ENCODE data around the gene TMEM200A. TPM values are rescaled to one million over a fixed set of nuclear protein-coding genes. Genes with fewer than 3 reads are reported as not detected.

Gene TMEM200A
- total RNA-seq, 1 experiment from 2014 or later = not detected

GRCh38 chr6:130423044-130423443, 57.2 kb downstream of the TMEM200A start:
- ChIA-PET CTCF (no interaction called here), POLR2A (ENCODE audit: unreplicated experiment) (no interaction called here)
- H2AFZ ChIP-seq = no peak overlapping the region
- no peak overlapping the region for H3K4me2 ChIP-seq
- no peaks in the 10 kb centered on the region for H3K27me3 ChIP-seq (ENCODE audit: insufficient read depth, low read depth)
- H3K36me3 ChIP-seq (ENCODE audit: low read depth) = no peaks in the 10 kb centered on the region
- no peak for TF ChIP-seq EZH2 (IDR thresholded peaks at IDR 0.05; ENCODE audit: low read depth)
- no peak for TF ChIP-seq CTCF (conservative IDR thresholded peaks at IDR 0.05)
- BruUV-seq (replicated peaks) = no TSS peak
- H3K9me2 ChIP-seq (ENCODE audit: insufficient read depth) = no peaks in the 10 kb centered on the region; the same call in 1 of the 2 replicates
- no peak for DNase-seq
- H3K79me2 ChIP-seq (ENCODE audit: low read depth) = no peaks in the 10 kb centered on the region
- H4K20me1 ChIP-seq (ENCODE audit: insufficient read depth) = no peaks in the 10 kb centered on the region
- H3K4me1 ChIP-seq (replicated peaks; ENCODE audit: insufficient read depth) = no peaks in the 10 kb centered on the region
- no peaks in the 10 kb centered on the region for H3K9me3 ChIP-seq (ENCODE audit: insufficient read depth, low read depth)
- intact Hi-C loops (cut with micrococcal nuclease; ENCODE audit: unreplicated experiment) = no loop called here
- no peak overlapping the region for H3K4me3 ChIP-seq
- H3F3A ChIP-seq (ENCODE audit: insufficient read depth, low read depth) = no peaks in the 10 kb centered on the region
- no peak overlapping the region for H3K27ac ChIP-seq

- intact Hi-C loops (cut with micrococcal nuclease; ENCODE audit: unreplicated experiment) = no loop called here
- TF ChIP-seq CTCF (conservative IDR thresholded peaks at IDR 0.05) = no peak
- no peak for TF ChIP-seq EZH2 (IDR thresholded peaks at IDR 0.05; ENCODE audit: low read depth)
- Histone ChIP-seq H3K9me2 (ENCODE audit: insufficient read depth) (no peaks in the 10 kb centered on the region; the same call in 1 of the 2 replicates), H3K4me3 (no peak overlapping the region), H2AFZ (no peak overlapping the region), H3F3A (ENCODE audit: insufficient read depth, low read depth) (no peaks in the 10 kb centered on the region), H3K27me3 (ENCODE audit: insufficient read depth, low read depth) (no peaks in the 10 kb centered on the region), H3K4me2 (no peak overlapping the region), H3K79me2 (ENCODE audit: low read depth) (no peaks in the 10 kb centered on the region), H3K36me3 (ENCODE audit: low read depth) (no peaks in the 10 kb centered on the region), H3K4me1 (replicated peaks; ENCODE audit: insufficient read depth) (no peaks in the 10 kb centered on the region), H3K27ac (no peak overlapping the region), H4K20me1 (ENCODE audit: insufficient read depth) (no peaks in the 10 kb centered on the region), H3K9me3 (ENCODE audit: insufficient read depth, low read depth) (no peaks in the 10 kb centered on the region)
- DNase-seq = no peak
- POLR2A ChIA-PET (ENCODE audit: unreplicated experiment) = no interaction called here
- BruUV-seq (replicated peaks) = no TSS peak
- CTCF ChIA-PET = no interaction called here
Measured at GRCh38 chr6:130424710-130425109, 58.9 kb downstream of the TMEM200A start.

- no peak for DNase-seq
- TF ChIP-seq EZH2 (IDR thresholded peaks at IDR 0.05; ENCODE audit: low read depth) = no peak
- TF ChIP-seq CTCF (conservative IDR thresholded peaks at IDR 0.05) = no peak
- Histone ChIP-seq H3K4me3 (no peak overlapping the region), H3K79me2 (ENCODE audit: low read depth) (no peaks in the 10 kb centered on the region), H3F3A (ENCODE audit: insufficient read depth, low read depth) (no peaks in the 10 kb centered on the region), H3K36me3 (ENCODE audit: low read depth) (no peaks in the 10 kb centered on the region), H3K27me3 (ENCODE audit: insufficient read depth, low read depth) (no peaks in the 10 kb centered on the region), H3K4me1 (replicated peaks; ENCODE audit: insufficient read depth) (no peaks in the 10 kb centered on the region), H3K27ac (no peak overlapping the region), H2AFZ (no peak overlapping the region), H3K4me2 (no peak overlapping the region), H3K9me3 (ENCODE audit: insufficient read depth, low read depth) (no peaks in the 10 kb centered on the region), H3K9me2 (ENCODE audit: insufficient read depth) (no peaks in the 10 kb centered on the region), H4K20me1 (ENCODE audit: insufficient read depth) (no peaks in the 10 kb centered on the region)
- CTCF ChIA-PET = no interaction called here
- BruUV-seq (replicated peaks) = no TSS peak
- POLR2A ChIA-PET (ENCODE audit: unreplicated experiment) = no interaction called here
- intact Hi-C loops (cut with micrococcal nuclease; ENCODE audit: unreplicated experiment) = no loop called here
Measured at GRCh38 chr6:130425537-130425936, 59.7 kb downstream of the TMEM200A start.
